Endothelial cell of umbilical vein (primary cell): ENCODE data around the gene SDK2. TPM values are rescaled to one million over a fixed set of nuclear protein-coding genes. Genes with fewer than 3 reads are reported as not detected.

Experiments used
- BruUV-seq: library from RNA; stranded (reverse); fragments of 400-500 nt; replicated peaks from 2 replicates; lab custom pipeline; 2021; lab: Mats Ljungman, UMichigan
- CTCF ChIA-PET: fragments of 300-600, 350-600 bp; sonication (Branson Sonifier 250); formaldehyde crosslinking; loops from one replicate; lab custom pipeline; 2021; ENCODE audit warnings: antibody characterized with exemption, inconsistent platforms; lab: Charles Lee
- POLR2A ChIA-PET: fragments of 300-600, 350-600 bp; sonication (Branson Sonifier 250); formaldehyde crosslinking; loops from one replicate; lab custom pipeline; 2021; ENCODE audit warnings: antibody characterized with exemption, inconsistent platforms; lab: Charles Lee
- DNase-seq: peaks from one replicate; pipeline ENCODE4 v3.0.0-alpha.2; 2011; ENCODE audit warnings: low read depth, low spot score
- FAIRE-seq: peaks from 2 replicates; lab custom pipeline; 2011; peaks lifted over from hg19 to GRCh38; lab: Jason Lieb, UNC
- H2AFZ ChIP-seq: 2 replicates; pipeline ENCODE4 v1.6.0; 2012; ENCODE audit warnings: low read depth, low read length, control low read depth, inconsistent platforms
- H3K27ac ChIP-seq: 2 replicates; pipeline ENCODE4 v1.5.1; 2011; ENCODE audit warnings: low read depth, mild to moderate bottlenecking, control low read depth, low read length, moderate library complexity; ENCODE audit not compliant: insufficient read depth
- H3K27me3 ChIP-seq, 2 experiments: 2 replicates each; pipeline versions ENCODE4 v1.6.0 to v1.6.1; 2011; ENCODE audit warnings: low read length in 2 of 2, mixed read lengths in 1 of 2; ENCODE audit not compliant: control insufficient read depth in 2 of 2, insufficient read depth in 2 of 2
- H3K36me3 ChIP-seq, 2 experiments: 2 replicates in 1 of 2; 3 replicates in 1 of 2; pipeline ENCODE4 v1.5.1; 2011; ENCODE audit warnings: low read length in 2 of 2, mild to moderate bottlenecking in 1 of 2, moderate library complexity in 1 of 2; ENCODE audit not compliant: control insufficient read depth in 2 of 2, insufficient read depth in 2 of 2; ENCODE audit errors: extremely low read depth in 1 of 2
- H3K4me1 ChIP-seq: 3 replicates; pipeline ENCODE4 v1.5.1; 2011; ENCODE audit warnings: mild to moderate bottlenecking, low read length; ENCODE audit not compliant: control insufficient read depth, insufficient read depth; ENCODE audit errors: extremely low read depth
- H3K4me2 ChIP-seq: 2 replicates; pipeline ENCODE4 v1.6.1; 2011; ENCODE audit warnings: low read length, control low read depth, mixed read lengths; ENCODE audit not compliant: insufficient read depth
- H3K4me3 ChIP-seq, 3 experiments: fragments of 200-600 bp in 1 of 3; sonication (generic), shearing (Covaris generic) in 1 of 3; replicated peaks in 1 of 3; 2 replicates each; pipeline ENCODE4 v1.5.1; 2011 to 2016; ENCODE audit warnings: control low read depth in 3 of 3, low read length in 3 of 3, mild to moderate bottlenecking in 2 of 3, inconsistent platforms in 1 of 3, low read depth in 1 of 3, moderate library complexity in 1 of 3; ENCODE audit not compliant: insufficient read depth in 1 of 3
- H3K79me2 ChIP-seq: 2 replicates; pipeline ENCODE4 v1.6.0; 2012; ENCODE audit warnings: low read length, inconsistent platforms; ENCODE audit not compliant: control insufficient read depth, insufficient read depth
- H3K9ac ChIP-seq: replicated peaks from 2 replicates; pipeline ENCODE3; 2011; ENCODE audit warnings: low read length, control low read depth; ENCODE audit not compliant: insufficient read depth; ENCODE audit errors: extremely low read depth
- H3K9me1 ChIP-seq: replicated peaks from 3 replicates; pipeline ENCODE4 v1.6.0; 2011; ENCODE audit warnings: mild to moderate bottlenecking, low read length; ENCODE audit not compliant: control insufficient read depth, insufficient read depth; ENCODE audit errors: extremely low read depth
- H3K9me3 ChIP-seq: replicated peaks from 2 replicates; pipeline ENCODE4 v1.5.1; 2012; ENCODE audit warnings: low read length, inconsistent platforms; ENCODE audit not compliant: control insufficient read depth, insufficient read depth
- H4K20me1 ChIP-seq: replicated peaks from 2 replicates; pipeline ENCODE3; 2011; ENCODE audit warnings: mild to moderate bottlenecking, low read length; ENCODE audit not compliant: control insufficient read depth, insufficient read depth; ENCODE audit errors: extremely low read depth
- EZH2 ChIP-seq: IDR thresholded peaks from 2 replicates; pipeline ENCODE4 v1.6.1; 2012; ENCODE audit warnings: borderline replicate concordance, low read depth, mild to moderate bottlenecking, moderate library complexity, low read length, inconsistent platforms; ENCODE audit not compliant: severe bottlenecking
- FOS ChIP-seq: IDR thresholded peaks from 2 replicates; pipeline ENCODE4 v1.6.1; 2011; ENCODE audit warnings: mild to moderate bottlenecking, low read length, moderate library complexity, borderline replicate concordance; ENCODE audit not compliant: insufficient read depth
- GATA2 ChIP-seq: IDR thresholded peaks from 2 replicates; pipeline ENCODE4 v1.7.0; 2011; ENCODE audit warnings: low read depth, mild to moderate bottlenecking, moderate library complexity, mixed read lengths, low read length; ENCODE audit not compliant: insufficient read length, insufficient read depth
- JUN ChIP-seq: IDR thresholded peaks from 2 replicates; pipeline ENCODE4 v1.6.1; 2011; ENCODE audit warnings: borderline replicate concordance, low read depth; ENCODE audit not compliant: insufficient read length, insufficient read depth
- POLR2A ChIP-seq: IDR thresholded peaks from 2 replicates; pipeline ENCODE4 v1.6.1; 2012; ENCODE audit warnings: low read depth, mild to moderate bottlenecking, control low read depth, low read length
- POLR2AphosphoS5 ChIP-seq: IDR thresholded peaks from 2 replicates; pipeline ENCODE4 v1.6.1; 2012; ENCODE audit warnings: low read depth, mild to moderate bottlenecking, control low read depth, low read length, moderate library complexity; ENCODE audit not compliant: insufficient read depth
- dilution Hi-C: fragments of 300-500 bp; cut with MboI; formaldehyde crosslinking; loops from one replicate; pipeline ENCODE4 v1.15.0; 2019; ENCODE audit warnings: low sequenced_read_pairs; ENCODE audit not compliant: extremely low pct_ligation_motif_present
- intact Hi-C: fragments of 100-400 bp; cut with micrococcal nuclease; formaldehyde crosslinking; loops from one replicate; pipeline ENCODE4 v1.10.0; 2022
- polyA plus RNA-seq, 4 experiments: library from polyadenylated mRNA; depleted of rRNA in 3 of 4; stranded (reverse) in 3 of 4; unstranded in 1 of 4; fragments of >200 nt; gene quantifications; 2 replicates each; pipeline versions ENCODE4 v1.2.1 to v1.2.3, GENCODE V29; 2011 to 2012; ENCODE audit warnings: missing spikeins in 1 of 4
- total RNA-seq: library from RNA; stranded (reverse); gene quantifications from 2 replicates; pipeline ENCODE4 v1.2.3, GENCODE V29; 2021
- TF ChIP-seq, protein P1 (sequence below): IDR thresholded peaks from 2 replicates; pipeline ENCODE4 v1.6.1; 2011; ENCODE audit not compliant: insufficient read depth, insufficient read length
- TF ChIP-seq, protein P2 (sequence below), 2 donors: IDR thresholded peaks; 1 replicate in 1 of 2; 2 replicates in 1 of 2; pipeline ENCODE4 v1.5.1; 2011; ENCODE audit warnings: low read length in 2 of 2, mild to moderate bottlenecking in 2 of 2, moderate library complexity in 2 of 2, control low read depth in 1 of 2, inconsistent platforms in 1 of 2, low read depth in 1 of 2; ENCODE audit not compliant: insufficient read depth in 1 of 2; ENCODE audit errors: extremely low read depth in 1 of 2

Gene SDK2
- total and polyA plus RNA-seq, 2 donors (not counting 3 experiments of a cell fraction or from before 2014, with no cell fraction given) = not detected

DNA sequence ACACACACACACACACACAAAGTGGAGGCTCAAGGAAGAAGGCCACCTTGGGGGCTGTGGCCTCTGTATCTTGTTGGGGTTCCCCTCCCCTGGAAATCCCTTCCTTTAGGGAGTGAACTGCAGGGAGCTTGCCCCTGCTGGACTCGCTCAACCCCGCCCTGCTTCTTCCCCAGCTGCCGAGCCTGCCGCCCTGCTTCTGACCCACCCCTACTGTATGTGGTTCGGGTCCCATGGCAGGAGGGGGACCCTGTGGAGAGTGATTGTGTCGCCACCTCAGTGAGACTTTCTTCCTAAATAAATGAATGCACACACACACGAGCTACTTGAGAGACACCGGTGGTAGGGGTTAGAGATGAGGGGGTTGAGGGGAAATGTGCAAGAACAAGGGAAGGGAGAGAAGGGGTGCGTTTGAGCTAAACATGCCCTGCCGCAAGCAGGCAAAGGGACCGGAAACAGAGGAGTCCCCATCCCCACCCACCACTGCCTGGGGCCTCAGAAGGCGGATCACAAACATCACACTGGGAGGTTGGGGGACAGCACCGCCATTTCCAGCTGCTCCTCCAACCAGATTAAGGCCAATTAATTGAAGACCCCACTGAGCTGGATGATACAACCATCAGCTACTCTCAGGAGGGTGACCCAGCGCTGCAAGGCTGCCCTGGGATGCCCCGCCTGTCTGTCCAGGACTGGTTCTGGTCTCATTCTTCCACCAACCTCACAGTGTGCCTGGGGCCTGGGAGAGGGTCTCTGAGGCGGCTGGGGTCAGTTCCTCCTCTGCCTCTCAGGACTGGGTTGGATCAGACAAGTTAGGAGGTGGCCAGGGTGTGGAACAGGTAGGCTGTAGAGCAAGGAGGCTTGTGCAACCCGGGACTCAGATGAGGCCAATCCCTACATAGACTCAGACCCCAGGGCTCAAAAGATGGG, 98.9 kb downstream of the SDK2 start:
- TF ChIP-seq, protein P1, sequence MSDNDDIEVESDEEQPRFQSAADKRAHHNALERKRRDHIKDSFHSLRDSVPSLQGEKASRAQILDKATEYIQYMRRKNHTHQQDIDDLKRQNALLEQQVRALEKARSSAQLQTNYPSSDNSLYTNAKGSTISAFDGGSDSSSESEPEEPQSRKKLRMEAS = no peak
- TF ChIP-seq POLR2AphosphoS5 = no peak
- no peak for TF ChIP-seq GATA2
- no peak for TF ChIP-seq FOS
- no peak for TF ChIP-seq EZH2
- TF ChIP-seq POLR2A = no peak
- no peak for TF ChIP-seq JUN
- TF ChIP-seq, protein P2, sequence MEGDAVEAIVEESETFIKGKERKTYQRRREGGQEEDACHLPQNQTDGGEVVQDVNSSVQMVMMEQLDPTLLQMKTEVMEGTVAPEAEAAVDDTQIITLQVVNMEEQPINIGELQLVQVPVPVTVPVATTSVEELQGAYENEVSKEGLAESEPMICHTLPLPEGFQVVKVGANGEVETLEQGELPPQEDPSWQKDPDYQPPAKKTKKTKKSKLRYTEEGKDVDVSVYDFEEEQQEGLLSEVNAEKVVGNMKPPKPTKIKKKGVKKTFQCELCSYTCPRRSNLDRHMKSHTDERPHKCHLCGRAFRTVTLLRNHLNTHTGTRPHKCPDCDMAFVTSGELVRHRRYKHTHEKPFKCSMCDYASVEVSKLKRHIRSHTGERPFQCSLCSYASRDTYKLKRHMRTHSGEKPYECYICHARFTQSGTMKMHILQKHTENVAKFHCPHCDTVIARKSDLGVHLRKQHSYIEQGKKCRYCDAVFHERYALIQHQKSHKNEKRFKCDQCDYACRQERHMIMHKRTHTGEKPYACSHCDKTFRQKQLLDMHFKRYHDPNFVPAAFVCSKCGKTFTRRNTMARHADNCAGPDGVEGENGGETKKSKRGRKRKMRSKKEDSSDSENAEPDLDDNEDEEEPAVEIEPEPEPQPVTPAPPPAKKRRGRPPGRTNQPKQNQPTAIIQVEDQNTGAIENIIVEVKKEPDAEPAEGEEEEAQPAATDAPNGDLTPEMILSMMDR (IDR thresholded peaks at IDR 0.05; ENCODE audit: extremely low read depth in 1 of 2, insufficient read depth in 1 of 2, low read depth in 1 of 2, low read length in 2 of 2) = no peak
- FAIRE-seq (no peak), DNase-seq (no peak)
- no peaks in the 10 kb centered on the region for H3K36me3 ChIP-seq
- dilution Hi-C loops = no loop called here
- H3K79me2 ChIP-seq = no peaks in the 10 kb centered on the region
- H3K4me3 ChIP-seq = no peak overlapping the region
- no peak overlapping the region for H3K4me2 ChIP-seq
- intact Hi-C loops = no loop called here
- POLR2A ChIA-PET = no interaction called here
- no peak overlapping the region for H3K27ac ChIP-seq
- H3K27me3 ChIP-seq = no peaks in the 10 kb centered on the region
- CTCF ChIA-PET = no interaction called here
- no peak overlapping the region for H2AFZ ChIP-seq
- no peaks in the 10 kb centered on the region for H3K9me1 ChIP-seq
- no peak overlapping the region for H3K9ac ChIP-seq
- H3K9me3 ChIP-seq = no peaks in the 10 kb centered on the region
- no peaks in the 10 kb centered on the region for H4K20me1 ChIP-seq
- no peaks in the 10 kb centered on the region for H3K4me1 ChIP-seq
- BruUV-seq = no TSS peak
